Mucosa of rectum (tissue), 2 donors: ENCODE results near the gene TCIRG1.
A peak's percentile ranks its signal among the peaks of the same experiment; 100 is the strongest.

Experiments used
- H3K27ac ChIP-seq, 2 donors: one replicate each; pipeline ENCODE4 v1.7.0; 2013; ENCODE audit warnings: inconsistent platforms in 2 of 2, low read depth in 2 of 2, low read length in 2 of 2
- H3K27me3 ChIP-seq, 2 donors: one replicate each; pipeline ENCODE4 v1.7.0; 2013; ENCODE audit warnings: low read length in 2 of 2; ENCODE audit not compliant: control insufficient read depth in 2 of 2, insufficient read depth in 2 of 2
- H3K36me3 ChIP-seq, 2 donors: one replicate each; pipeline ENCODE4 v1.7.0; 2013; ENCODE audit warnings: low read length in 2 of 2; ENCODE audit not compliant: control insufficient read depth in 2 of 2, insufficient read depth in 2 of 2
- H3K4me1 ChIP-seq, 2 donors: one replicate each; pipeline ENCODE4 v1.7.0; 2013; ENCODE audit warnings: low read length in 2 of 2, mild to moderate bottlenecking in 1 of 2; ENCODE audit not compliant: control insufficient read depth in 2 of 2, insufficient read depth in 2 of 2
- H3K4me3 ChIP-seq, 2 donors: one replicate each; pipeline ENCODE4 v1.7.0; 2013; ENCODE audit warnings: low read length in 2 of 2
- H3K9ac ChIP-seq, 2 donors: one replicate each; pipeline ENCODE4 v1.7.0; 2013; ENCODE audit warnings: low read length in 2 of 2, low read depth in 1 of 2, mild to moderate bottlenecking in 1 of 2
- H3K9me3 ChIP-seq, 2 donors: one replicate each; pipeline ENCODE4 v1.7.0; 2013; ENCODE audit warnings: low read length in 2 of 2; ENCODE audit not compliant: control insufficient read depth in 2 of 2
- donor health status: healthy.
- donor health status: Normal muscosa, but diverticular disease.

Gene TCIRG1

GRCh38 chr11:68012843-68013610 lies 25.8 kb upstream of the TCIRG1 start:
- Histone ChIP-seq H3K9ac (no peak overlapping the region), H3K4me3 (no peak overlapping the region), H3K9me3 (no peaks in the 10 kb centered on the region), H3K4me1 (peaks cover 43 to 59% of the 10 kb centered on the region in 2 donors), H3K27ac (peak overlapping the region in 1 of 2 donors; percentile 50), H3K27me3 (no peaks in the 10 kb centered on the region), H3K36me3 (no peaks in the 10 kb centered on the region)

- H3K27ac ChIP-seq: peak overlapping the region; percentile 61 to 69
These were observed 25.1 kb upstream of the TCIRG1 start for GRCh38 chr11:68013611-68014156.

GRCh38 chr11:68014157-68014946 lies 24.5 kb upstream of the TCIRG1 start:
- Histone ChIP-seq H3K27ac (peak overlapping the region; percentile 61 to 69), H3K9ac (peak overlapping the region; percentile 17 to 51), H3K36me3 (no peaks in the 10 kb centered on the region), H3K4me3 (peak overlapping the region in 1 of 2 donors; percentile 12), H3K27me3 (no peaks in the 10 kb centered on the region), H3K4me1 (peaks cover 30 to 46% of the 10 kb centered on the region in 2 donors), H3K9me3 (no peaks in the 10 kb centered on the region)

More at GRCh38 chr11:68013611-68014156, 25.1 kb upstream of the TCIRG1 start:
- Histone ChIP-seq H3K9me3 (no peaks in the 10 kb centered on the region), H3K27me3 (no peaks in the 10 kb centered on the region), H3K4me3 (no peak overlapping the region), H3K36me3 (no peaks in the 10 kb centered on the region), H3K4me1 (peaks cover 37 to 52% of the 10 kb centered on the region in 2 donors), H3K9ac (peak overlapping the region in 1 of 2 donors; percentile 51)

- Histone ChIP-seq H3K4me3 (peak overlapping the region in 1 of 2 donors; percentile 12), H3K36me3 (no peaks in the 10 kb centered on the region), H3K9me3 (no peaks in the 10 kb centered on the region), H3K27ac (peak overlapping the region; percentile 61 to 69), H3K9ac (no peak overlapping the region), H3K27me3 (no peaks in the 10 kb centered on the region), H3K4me1 (peaks cover 24 to 39% of the 10 kb centered on the region in 2 donors)
These were observed 23.8 kb upstream of the TCIRG1 start for GRCh38 chr11:68014947-68015447.

- H3K9ac ChIP-seq: no peak overlapping the region
- H3K36me3 ChIP-seq: no peaks in the 10 kb centered on the region
- no peaks in the 10 kb centered on the region for H3K9me3 ChIP-seq
- no peaks in the 10 kb centered on the region for H3K27me3 ChIP-seq
- peaks cover 19 to 34% of the 10 kb centered on the region in 2 donors for H3K4me1 ChIP-seq
- H3K27ac ChIP-seq: peak overlapping the region in 1 of 2 donors; percentile 61
- no peak overlapping the region for H3K4me3 ChIP-seq
These were observed 23.4 kb upstream of the TCIRG1 start for GRCh38 chr11:68015467-68015866.

- H3K4me1 ChIP-seq: peaks cover 13 to 33% of the 10 kb centered on the region in 2 donors
- H3K9ac ChIP-seq: peak overlapping the region in 1 of 2 donors; percentile 10
These were observed 22.5 kb upstream of the TCIRG1 start for GRCh38 chr11:68016161-68016903.

GRCh38 chr11:68016904-68017817 lies 21.7 kb upstream of the TCIRG1 start:
- Histone ChIP-seq H3K9me3 (no peaks in the 10 kb centered on the region), H3K4me3 (no peak overlapping the region), H3K36me3 (peaks cover 0 to 1% of the 10 kb centered on the region in 2 donors), H3K27ac (no peak overlapping the region), H3K9ac (peak overlapping the region in 1 of 2 donors; percentile 10), H3K4me1 (peaks cover 13 to 33% of the 10 kb centered on the region in 2 donors), H3K27me3 (no peaks in the 10 kb centered on the region)

More at GRCh38 chr11:68016161-68016903, 22.5 kb upstream of the TCIRG1 start:
- Histone ChIP-seq H3K4me3 (no peak overlapping the region), H3K27me3 (no peaks in the 10 kb centered on the region), H3K36me3 (no peaks in the 10 kb centered on the region), H3K27ac (no peak overlapping the region), H3K9me3 (no peaks in the 10 kb centered on the region)

- H3K4me3 ChIP-seq: no peak overlapping the region
- peaks cover 13 to 33% of the 10 kb centered on the region in 2 donors for H3K4me1 ChIP-seq
- no peak overlapping the region for H3K9ac ChIP-seq
- no peaks in the 10 kb centered on the region for H3K27me3 ChIP-seq
- peaks cover 0 to 2% of the 10 kb centered on the region in 2 donors for H3K36me3 ChIP-seq
- H3K27ac ChIP-seq: no peak overlapping the region
- no peaks in the 10 kb centered on the region for H3K9me3 ChIP-seq
These were observed 20.7 kb upstream of the TCIRG1 start for GRCh38 chr11:68017980-68018729.
